GM13977 (cell line): ENCODE data around the gene S100A6.

Experiments
- DNase-seq: peaks from one replicate; pipeline ENCODE4 v3.0.0; 2012; ENCODE audit warnings: low spot score
- in situ Hi-C: fragments of 300-500 bp; cut with MboI; formaldehyde crosslinking; loops from one replicate; pipeline ENCODE4 v1.12.0; 2022; ENCODE audit warnings: low sequenced_read_pairs, low pct_unique_long_range_greater_than_20kb, mixed read lengths, inconsistent platforms; ENCODE audit not compliant: unreplicated experiment
- TF ChIP-seq, protein P1 (sequence below): IDR thresholded peaks from 2 replicates; pipeline ENCODE4 v1.5.1; 2012; ENCODE audit warnings: mild to moderate bottlenecking, control low read depth; ENCODE audit not compliant: insufficient read depth; ENCODE audit errors: extremely low read depth, missing control alignments

S100A6 gene

DNA sequence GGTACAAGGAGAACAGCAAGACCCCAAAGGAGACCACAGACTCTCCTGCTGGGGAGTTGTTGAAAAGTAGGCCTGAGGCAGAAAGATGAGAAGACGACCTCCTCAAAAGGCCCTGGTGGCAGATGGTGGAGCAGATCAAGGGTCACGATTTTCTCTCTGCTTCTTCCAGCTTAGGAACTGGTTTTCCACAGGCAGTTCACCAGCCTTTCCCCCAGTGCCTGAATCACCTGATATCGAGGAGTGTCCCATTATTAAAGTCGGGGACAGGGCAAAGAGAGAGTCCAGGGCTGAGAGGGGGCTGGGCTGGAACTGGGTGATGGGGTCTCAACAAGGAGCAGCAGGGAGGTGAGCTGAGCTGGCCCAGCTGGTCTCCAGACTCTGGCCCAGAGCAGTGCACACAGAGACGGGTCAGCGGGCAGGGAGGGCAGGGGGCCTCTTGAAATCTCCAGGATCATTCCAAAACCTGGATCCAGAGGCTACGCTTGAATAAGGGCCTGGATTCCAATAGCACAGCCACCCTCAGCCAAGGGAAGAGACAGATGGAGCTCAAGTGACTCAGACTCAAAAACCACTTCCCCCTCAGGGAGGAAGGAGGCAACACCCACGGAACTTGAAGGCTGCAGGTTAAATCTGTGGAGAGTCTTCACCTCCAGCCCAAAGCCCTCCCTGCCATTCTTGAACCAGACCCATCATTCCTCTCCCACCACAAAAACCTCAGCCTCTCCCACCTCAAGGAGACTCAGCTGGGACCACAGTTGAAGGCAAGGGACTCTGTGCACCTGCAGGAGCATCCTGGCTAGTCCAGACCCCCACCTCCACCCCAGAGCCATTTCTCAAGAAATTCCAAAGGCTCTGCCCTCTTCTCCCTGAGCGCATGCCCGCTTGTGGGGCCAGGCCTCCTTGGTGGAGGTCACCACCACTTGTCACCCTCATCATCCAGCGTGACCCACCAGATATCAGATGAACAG, 4.9 kb upstream of the S100A6 start, which contains the start of gene S100A5:
Gene S100A5, minus strand, starts transcription at position 541 of the 968 bp plus-strand sequence. CDS start 743 bp downstream, outside the sequence.
- in situ Hi-C loops: no loop called here
- TF ChIP-seq, protein P1, sequence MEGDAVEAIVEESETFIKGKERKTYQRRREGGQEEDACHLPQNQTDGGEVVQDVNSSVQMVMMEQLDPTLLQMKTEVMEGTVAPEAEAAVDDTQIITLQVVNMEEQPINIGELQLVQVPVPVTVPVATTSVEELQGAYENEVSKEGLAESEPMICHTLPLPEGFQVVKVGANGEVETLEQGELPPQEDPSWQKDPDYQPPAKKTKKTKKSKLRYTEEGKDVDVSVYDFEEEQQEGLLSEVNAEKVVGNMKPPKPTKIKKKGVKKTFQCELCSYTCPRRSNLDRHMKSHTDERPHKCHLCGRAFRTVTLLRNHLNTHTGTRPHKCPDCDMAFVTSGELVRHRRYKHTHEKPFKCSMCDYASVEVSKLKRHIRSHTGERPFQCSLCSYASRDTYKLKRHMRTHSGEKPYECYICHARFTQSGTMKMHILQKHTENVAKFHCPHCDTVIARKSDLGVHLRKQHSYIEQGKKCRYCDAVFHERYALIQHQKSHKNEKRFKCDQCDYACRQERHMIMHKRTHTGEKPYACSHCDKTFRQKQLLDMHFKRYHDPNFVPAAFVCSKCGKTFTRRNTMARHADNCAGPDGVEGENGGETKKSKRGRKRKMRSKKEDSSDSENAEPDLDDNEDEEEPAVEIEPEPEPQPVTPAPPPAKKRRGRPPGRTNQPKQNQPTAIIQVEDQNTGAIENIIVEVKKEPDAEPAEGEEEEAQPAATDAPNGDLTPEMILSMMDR: no peak
- DNase-seq: no peak

DNA sequence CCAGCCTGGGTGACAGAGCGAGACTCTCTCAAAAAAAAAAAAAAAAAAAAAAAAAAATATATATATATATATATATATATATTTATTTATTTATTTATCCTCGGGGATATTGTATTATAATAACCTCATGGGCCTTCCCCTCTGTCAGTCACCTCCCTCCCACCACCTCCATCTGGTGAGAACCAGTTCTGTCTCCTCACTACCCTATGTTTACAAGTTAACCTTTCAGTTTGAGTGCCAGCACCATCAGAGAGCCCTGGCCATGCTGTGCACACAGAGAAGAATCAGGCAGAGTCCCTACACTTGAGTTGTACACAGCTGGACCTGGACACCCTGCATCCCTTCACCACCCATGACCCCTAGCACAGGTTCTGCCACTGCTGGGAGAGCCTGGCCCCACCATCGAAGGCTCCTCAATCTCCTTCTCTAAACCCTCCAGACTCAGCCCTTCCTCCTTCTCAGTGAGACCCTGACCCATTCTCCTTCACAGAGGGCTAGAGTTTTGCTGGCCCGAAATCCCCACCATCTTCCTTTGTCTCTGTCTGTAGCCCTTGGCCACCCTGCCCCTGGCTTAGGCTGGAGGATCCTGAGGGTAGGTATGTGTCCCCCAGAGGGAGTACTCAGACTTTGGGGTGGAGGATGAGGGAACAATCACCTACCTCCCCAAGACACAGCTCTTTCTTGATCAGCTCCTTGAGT, 3.8 kb upstream of the S100A6 start:
- DNase-seq: no peak
- in situ Hi-C loops: no loop called here

DNA sequence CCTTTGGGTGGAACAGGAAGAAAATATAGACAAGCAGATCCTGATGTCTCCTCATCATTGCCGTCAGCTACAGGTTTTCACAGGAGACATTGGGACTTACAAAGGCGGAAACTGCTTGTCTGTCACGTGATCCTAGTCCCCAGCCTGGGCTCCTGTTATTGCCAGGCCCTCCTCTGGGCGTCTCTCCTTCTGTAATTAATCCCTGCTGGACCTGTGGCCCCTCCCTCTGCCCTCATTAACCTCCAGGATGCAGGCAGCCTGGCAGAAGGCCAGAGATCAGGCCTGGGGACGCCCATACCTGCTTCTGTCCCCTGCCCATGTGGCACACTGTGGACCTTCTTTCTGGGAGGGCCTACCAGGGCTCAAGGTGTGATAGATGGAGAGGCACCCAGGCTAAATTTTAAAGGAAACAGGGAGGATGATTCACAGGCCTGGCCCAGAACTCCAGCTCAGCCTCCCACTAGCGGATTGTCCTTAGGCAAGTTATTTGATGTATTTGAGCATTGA, 2.6 kb upstream of the S100A6 start:
- no peak for DNase-seq
- TF ChIP-seq, protein P1: no peak
- in situ Hi-C loops: no loop called here

More for the DNA sequence above, 3.8 kb upstream of the S100A6 start:
- TF ChIP-seq, protein P1: no peak

DNA sequence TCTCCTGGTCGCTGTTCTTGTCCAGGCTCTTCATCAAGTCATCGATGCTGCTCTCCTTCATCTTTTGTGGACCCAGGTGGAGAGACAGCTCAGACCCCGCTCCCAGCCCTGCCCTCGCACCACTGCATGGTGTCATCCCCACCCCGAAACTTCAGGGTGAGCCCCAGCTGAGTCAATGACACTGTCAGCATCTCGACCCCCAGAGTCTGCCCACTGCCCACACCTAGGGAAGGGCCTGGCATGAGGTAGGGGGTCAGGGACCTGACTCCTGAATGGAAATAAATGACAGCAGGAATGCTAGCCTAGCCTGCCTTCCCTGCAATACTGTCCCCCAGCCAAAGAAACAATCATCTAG, 1.6 kb upstream of the S100A6 start:
- in situ Hi-C loops: no loop called here
- DNase-seq: no peak
- TF ChIP-seq, protein P1: no peak

DNA sequence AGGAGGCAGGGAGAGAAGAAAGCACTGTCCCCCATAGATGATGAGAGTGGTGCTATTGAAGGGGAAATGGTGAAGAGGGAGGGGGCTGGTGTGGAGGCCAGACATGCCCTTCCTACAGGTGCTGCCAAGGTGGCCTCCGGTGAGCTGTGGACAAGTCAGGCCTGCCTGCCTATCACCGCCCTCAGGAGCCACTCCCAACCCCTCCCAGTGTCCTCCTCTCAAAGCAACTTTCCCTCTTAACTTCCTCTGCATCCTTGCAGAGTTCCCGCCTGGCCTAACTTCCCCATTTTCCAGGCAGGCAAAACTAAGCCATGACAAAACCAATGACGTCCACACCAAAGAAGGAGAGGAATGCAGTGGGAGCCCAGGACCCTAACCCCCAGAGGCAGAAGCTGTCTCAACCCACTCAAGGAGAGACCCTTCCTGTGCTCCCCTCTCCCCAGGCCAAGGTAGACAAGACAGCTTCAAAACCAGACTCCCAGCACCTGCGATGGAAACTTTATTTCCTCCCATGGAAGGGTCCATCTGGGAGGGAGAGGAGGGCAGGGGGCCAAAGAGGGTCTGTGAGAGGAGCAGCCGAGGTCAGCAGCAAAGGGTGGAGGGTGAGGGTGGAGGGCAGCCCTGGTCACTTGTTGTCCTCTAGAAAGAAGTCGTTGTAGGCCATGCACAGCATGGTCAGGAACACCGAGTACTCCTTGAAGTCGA, 1.0 kb upstream of the S100A6 start:
- no peak for DNase-seq
- TF ChIP-seq, protein P1: no peak
- in situ Hi-C loops: no loop called here
